Measurements from ENCODE around the gene MPZL2. TPM values are rescaled to one million over a fixed set of nuclear protein-coding genes. Genes with fewer than 3 reads are reported as not detected.

MPZL2 gene
- total RNA-seq, 1 experiment from 2014 or later: 0.26 TPM

DNA sequence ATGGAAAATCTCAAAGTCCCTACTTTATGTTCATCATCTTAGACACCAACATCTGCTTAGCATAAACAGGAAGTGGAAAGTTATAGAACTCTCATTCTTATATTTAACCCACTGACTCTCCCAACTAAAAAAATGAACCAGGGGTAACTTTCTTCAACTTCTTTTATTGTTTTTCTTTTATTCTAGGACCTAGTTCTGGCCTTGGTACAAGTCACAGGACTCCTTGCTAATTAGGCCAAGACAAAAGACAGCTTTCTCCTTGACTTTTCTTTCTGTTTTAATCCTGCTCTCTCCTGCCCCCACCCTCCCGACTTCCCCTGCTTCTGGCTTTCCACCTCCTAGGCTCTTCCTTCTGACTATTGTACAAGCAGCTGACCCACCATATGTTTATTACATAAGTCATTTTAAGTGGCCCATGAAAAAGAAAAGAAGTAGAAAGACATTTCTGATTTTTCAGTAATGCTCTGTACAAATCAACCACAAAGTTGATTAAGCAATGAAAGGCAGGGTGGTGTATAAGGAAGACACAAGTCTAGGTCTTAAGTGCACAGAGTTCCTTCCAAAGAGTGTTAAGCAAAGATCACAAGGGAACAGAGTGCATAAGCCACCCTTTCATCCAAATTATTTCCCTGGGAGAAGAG lies 57.6 kb downstream of the MPZL2 start:
- WGBS (ENCODE audit: extremely low coverage, insufficient read length, low lambda C conversion rate): no CpG with 5 or more reads among the region's 1 CpG
- H3K4me2 ChIP-seq (ENCODE audit: insufficient read depth, insufficient read length, low read length): no peak overlapping the region

More for the DNA sequence above, 57.6 kb downstream of the MPZL2 start:
- no peak overlapping the region for H2AK5ac ChIP-seq (ENCODE audit: insufficient read length, low read length)
- no peaks in the 10 kb centered on the region for H3K27me3 ChIP-seq (ENCODE audit: insufficient read depth, low read length)
- no peak overlapping the region for H2BK120ac ChIP-seq (ENCODE audit: low read depth, low read length, poor library complexity, severe bottlenecking)
- H3K56ac ChIP-seq (ENCODE audit: insufficient read length, low read depth, low read length): no peak overlapping the region
- no peak overlapping the region for H3K14ac ChIP-seq (ENCODE audit: insufficient read depth, low read length)
- peaks cover 4% of the 10 kb centered on the region for H3K27me3 Mint-ChIP-seq (ENCODE audit: low read depth)
- 0 out of 7 replicates have a peak, but pooled peaks cover 0 to 7% (median 0%) of the 10 kb centered on the region in 3 experiments for H3K36me3 Mint-ChIP-seq (ENCODE audit: insufficient read depth in 1 of 3, low read depth in 3 of 3)
- no peak overlapping the region for H3T11ph ChIP-seq (ENCODE audit: low read length)
- H2BK12ac ChIP-seq (ENCODE audit: insufficient read length, low read depth, low read length): no peak overlapping the region
- no peak overlapping the region for H2BK20ac ChIP-seq (ENCODE audit: low read depth, low read length, poor library complexity, severe bottlenecking)
- H3K27ac ChIP-seq (ENCODE audit: insufficient read length, low read depth, low read length): no peak overlapping the region
- no peak overlapping the region for H2BK15ac ChIP-seq (ENCODE audit: low read depth, low read length)
- no peak overlapping the region for H3K4me3 Mint-ChIP-seq
- H3K23me2 ChIP-seq (ENCODE audit: insufficient read length, low read depth, low read length, poor library complexity, severe bottlenecking): no peaks in the 10 kb centered on the region
- H4K20me1 ChIP-seq (ENCODE audit: control insufficient read depth, insufficient read depth, insufficient read length): no peaks in the 10 kb centered on the region
- no peak overlapping the region for H3K9ac ChIP-seq (ENCODE audit: extremely low read depth, insufficient read length, low read length)
- H4K5ac ChIP-seq (ENCODE audit: insufficient read length, low read depth, low read length): no peak overlapping the region
- H3K4me1 Mint-ChIP-seq: peaks cover 26 to 29% of the 10 kb centered on the region in 2 experiments
- H3K9me3 ChIP-seq (ENCODE audit: control insufficient read depth, low read depth, low read length): no peaks in the 10 kb centered on the region
- no peak overlapping the region for H2AFZ ChIP-seq (ENCODE audit: low read length)
- H4K91ac ChIP-seq (ENCODE audit: insufficient read length, low read depth, low read length): no peak overlapping the region
- no peak overlapping the region for H3K23ac ChIP-seq (ENCODE audit: insufficient read length, low read depth, low read length)
- no peak overlapping the region for H4K8ac ChIP-seq (replicated peaks; ENCODE audit: insufficient read length, low read depth, low read length)
- no peak overlapping the region for H3K18ac ChIP-seq (ENCODE audit: insufficient read length, low read depth, low read length)
- no peaks in the 10 kb centered on the region for H3K79me2 ChIP-seq (ENCODE audit: insufficient read depth, low read length)
- TF ChIP-seq, protein P1, sequence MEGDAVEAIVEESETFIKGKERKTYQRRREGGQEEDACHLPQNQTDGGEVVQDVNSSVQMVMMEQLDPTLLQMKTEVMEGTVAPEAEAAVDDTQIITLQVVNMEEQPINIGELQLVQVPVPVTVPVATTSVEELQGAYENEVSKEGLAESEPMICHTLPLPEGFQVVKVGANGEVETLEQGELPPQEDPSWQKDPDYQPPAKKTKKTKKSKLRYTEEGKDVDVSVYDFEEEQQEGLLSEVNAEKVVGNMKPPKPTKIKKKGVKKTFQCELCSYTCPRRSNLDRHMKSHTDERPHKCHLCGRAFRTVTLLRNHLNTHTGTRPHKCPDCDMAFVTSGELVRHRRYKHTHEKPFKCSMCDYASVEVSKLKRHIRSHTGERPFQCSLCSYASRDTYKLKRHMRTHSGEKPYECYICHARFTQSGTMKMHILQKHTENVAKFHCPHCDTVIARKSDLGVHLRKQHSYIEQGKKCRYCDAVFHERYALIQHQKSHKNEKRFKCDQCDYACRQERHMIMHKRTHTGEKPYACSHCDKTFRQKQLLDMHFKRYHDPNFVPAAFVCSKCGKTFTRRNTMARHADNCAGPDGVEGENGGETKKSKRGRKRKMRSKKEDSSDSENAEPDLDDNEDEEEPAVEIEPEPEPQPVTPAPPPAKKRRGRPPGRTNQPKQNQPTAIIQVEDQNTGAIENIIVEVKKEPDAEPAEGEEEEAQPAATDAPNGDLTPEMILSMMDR (conservative IDR thresholded peaks at IDR 0.05): no peak
- H2BK5ac ChIP-seq (ENCODE audit: insufficient read length, low read length): no peak overlapping the region
- no peak for DNase-seq
- H3K4ac ChIP-seq (ENCODE audit: low read depth, low read length): no peak overlapping the region
- no peaks in the 10 kb centered on the region for H3K9me3 Mint-ChIP-seq
- H3K79me1 ChIP-seq (ENCODE audit: insufficient read depth, low read depth, low read length, poor library complexity, severe bottlenecking): no peaks in the 10 kb centered on the region
- peaks cover 7% of the 10 kb centered on the region for H3K4me1 ChIP-seq (ENCODE audit: insufficient read depth, low read length)
- no peak overlapping the region for H3K27ac Mint-ChIP-seq

Data from H9 (cell line).